ENCODE measurements around the gene ADGRL2.

- TF ChIP-seq, protein P1, sequence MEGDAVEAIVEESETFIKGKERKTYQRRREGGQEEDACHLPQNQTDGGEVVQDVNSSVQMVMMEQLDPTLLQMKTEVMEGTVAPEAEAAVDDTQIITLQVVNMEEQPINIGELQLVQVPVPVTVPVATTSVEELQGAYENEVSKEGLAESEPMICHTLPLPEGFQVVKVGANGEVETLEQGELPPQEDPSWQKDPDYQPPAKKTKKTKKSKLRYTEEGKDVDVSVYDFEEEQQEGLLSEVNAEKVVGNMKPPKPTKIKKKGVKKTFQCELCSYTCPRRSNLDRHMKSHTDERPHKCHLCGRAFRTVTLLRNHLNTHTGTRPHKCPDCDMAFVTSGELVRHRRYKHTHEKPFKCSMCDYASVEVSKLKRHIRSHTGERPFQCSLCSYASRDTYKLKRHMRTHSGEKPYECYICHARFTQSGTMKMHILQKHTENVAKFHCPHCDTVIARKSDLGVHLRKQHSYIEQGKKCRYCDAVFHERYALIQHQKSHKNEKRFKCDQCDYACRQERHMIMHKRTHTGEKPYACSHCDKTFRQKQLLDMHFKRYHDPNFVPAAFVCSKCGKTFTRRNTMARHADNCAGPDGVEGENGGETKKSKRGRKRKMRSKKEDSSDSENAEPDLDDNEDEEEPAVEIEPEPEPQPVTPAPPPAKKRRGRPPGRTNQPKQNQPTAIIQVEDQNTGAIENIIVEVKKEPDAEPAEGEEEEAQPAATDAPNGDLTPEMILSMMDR (conservative IDR thresholded peaks at IDR 0.05 in 1 of 2, IDR thresholded peaks at IDR 0.05 in 1 of 2; ENCODE audit: extremely low read depth in 1 of 2, insufficient read depth in 1 of 2, low read depth in 1 of 2, low read length in 2 of 2), result no peak
- TF ChIP-seq EZH2 (IDR thresholded peaks at IDR 0.05; ENCODE audit: borderline replicate concordance, low read length), result no peak
Observed at GRCh38 chr1:81803431-81804110, 2.8 kb downstream of the ADGRL2 start.
